GM19452 (cell line): ENCODE results near the gene TRMT13.
"Not testable (repeated sequence)": the region's sequence is repeated elsewhere in the genome, so short reads cannot be mapped to it uniquely, and the experiment has no call there.

Experiments used
- ATAC-seq: cut with Tn5 transposase; IDR thresholded peaks from one replicate; pipeline ENCODE4 v1.9.1; 2021; ENCODE audit not compliant: unreplicated experiment

Gene TRMT13

GRCh38 chr1:100162881-100163280, 29.9 kb downstream of the TRMT13 start:
- ATAC-seq, result no peak

- no peak for ATAC-seq
These were observed 31.3 kb downstream of the TRMT13 start for GRCh38 chr1:100164216-100164615.

- ATAC-seq, result no peak
These were observed 31.7 kb downstream of the TRMT13 start for GRCh38 chr1:100164702-100165101.

- no peak for ATAC-seq
These were observed 35.1 kb downstream of the TRMT13 start for GRCh38 chr1:100168051-100168450.

GRCh38 chr1:100177295-100178041, 44.5 kb downstream of the TRMT13 start:
- no peak for ATAC-seq

GRCh38 chr1:100178091-100178490, 45.1 kb downstream of the TRMT13 start, which contains the start of gene LRRC39:
TSS of gene LRRC39 (minus strand) at chr1:100178256. CDS start at chr1:100168516, 9,740 bp downstream.
- no peak for ATAC-seq

- ATAC-seq, result no peak
These were observed 50.4 kb downstream of the TRMT13 start for GRCh38 chr1:100183370-100183769.

GRCh38 chr1:100184536-100184935, 51.6 kb downstream of the TRMT13 start:
- ATAC-seq, result peak; percentile 63

GRCh38 chr1:100187912-100188311, 54.9 kb downstream of the TRMT13 start:
- no peak for ATAC-seq

- no peak for ATAC-seq
These were observed 55.7 kb downstream of the TRMT13 start for GRCh38 chr1:100188617-100189016.

GRCh38 chr1:100198596-100198995, 65.6 kb downstream of the TRMT13 start:
- no peak for ATAC-seq

GRCh38 chr1:100200060-100200459, 67.1 kb downstream of the TRMT13 start:
- not testable (repeated sequence) for ATAC-seq
